Testis (tissue), 3 donors: ENCODE data around the gene LRRC26. TPM values are rescaled to one million over a fixed set of nuclear protein-coding genes. Genes with fewer than 3 reads are reported as not detected.

Experiments used
- DNase-seq: peaks from one replicate; pipeline ENCODE4 v3.0.0-alpha.2; 2019
- H3K27ac ChIP-seq, 2 donors: fragments of 200-600 bp; sonication (generic); one replicate each; pipeline ENCODE4 v1.5.1; 2019
- H3K27me3 ChIP-seq: fragments of 200-600 bp; sonication (generic); one replicate; pipeline ENCODE4 v1.5.1; 2019
- H3K36me3 ChIP-seq: fragments of 200-600 bp; sonication (generic); one replicate; pipeline ENCODE4 v1.5.1; 2017; ENCODE audit warnings: low read depth; ENCODE audit errors: missing control alignments
- H3K4me1 ChIP-seq: fragments of 200-600 bp; sonication (generic); one replicate; pipeline ENCODE4 v1.5.1; 2019
- H3K4me3 ChIP-seq, 2 donors: fragments of 200-600 bp; sonication (generic); one replicate each; pipeline ENCODE4 v1.5.1; 2017 to 2019
- H3K9me3 ChIP-seq: fragments of 200-600 bp; sonication (generic); one replicate; pipeline ENCODE4 v1.5.1; 2017
- POLR2A ChIP-seq: fragments of 450-650 bp; IDR thresholded peaks from one replicate; pipeline ENCODE4 v1.6.1; 2017; ENCODE audit warnings: antibody characterized with exemption, mild to moderate bottlenecking, moderate library complexity
- WGBS, 2 donors: methylation state at CpG; one replicate each; pipeline ENCODE4 v1.1.5; 2018; 5-methylcytosine and 5-hydroxymethylcytosine counted together
- intact Hi-C: fragments of 100-400 bp; cut with DNase I; formaldehyde crosslinking; loops from one replicate; pipeline ENCODE4 v1.15.1; 2023; ENCODE audit warnings: low total_unique reads
- polyA plus RNA-seq: library from polyadenylated mRNA; stranded (reverse); fragments of 350-450 nt; fragmentation: Illumina TruSeq; extraction: RNeasy Lipid Tissue Mini Kit (QIAGEN cat#74804); gene quantifications from one replicate; pipeline ENCODE4 v1.2.3, GENCODE V29; 2014; ENCODE audit warnings: low read depth, low replicate concordance; ENCODE audit not compliant: insufficient read depth
- total RNA-seq, 2 donors: library from RNA; depleted of rRNA; stranded (reverse); fragments of >200 nt; gene quantifications; one replicate each; pipeline ENCODE4 v1.2.3, GENCODE V29; 2016
- TF ChIP-seq, protein P1 (sequence below), 3 experiments: fragments of 450-650 bp in 2 of 3; fragments of 200-600 bp in 1 of 3; sonication (generic) in 1 of 3; IDR thresholded peaks; one replicate each; pipeline ENCODE4 v1.5.1; 2016 to 2019; ENCODE audit warnings: antibody characterized with exemption in 3 of 3, mild to moderate bottlenecking in 2 of 3, moderate library complexity in 1 of 3

Gene LRRC26
- total and polyA plus RNA-seq, 3 donors from 2014 or later = 2.4 to 5.1 TPM; not detected in 1

DNA sequence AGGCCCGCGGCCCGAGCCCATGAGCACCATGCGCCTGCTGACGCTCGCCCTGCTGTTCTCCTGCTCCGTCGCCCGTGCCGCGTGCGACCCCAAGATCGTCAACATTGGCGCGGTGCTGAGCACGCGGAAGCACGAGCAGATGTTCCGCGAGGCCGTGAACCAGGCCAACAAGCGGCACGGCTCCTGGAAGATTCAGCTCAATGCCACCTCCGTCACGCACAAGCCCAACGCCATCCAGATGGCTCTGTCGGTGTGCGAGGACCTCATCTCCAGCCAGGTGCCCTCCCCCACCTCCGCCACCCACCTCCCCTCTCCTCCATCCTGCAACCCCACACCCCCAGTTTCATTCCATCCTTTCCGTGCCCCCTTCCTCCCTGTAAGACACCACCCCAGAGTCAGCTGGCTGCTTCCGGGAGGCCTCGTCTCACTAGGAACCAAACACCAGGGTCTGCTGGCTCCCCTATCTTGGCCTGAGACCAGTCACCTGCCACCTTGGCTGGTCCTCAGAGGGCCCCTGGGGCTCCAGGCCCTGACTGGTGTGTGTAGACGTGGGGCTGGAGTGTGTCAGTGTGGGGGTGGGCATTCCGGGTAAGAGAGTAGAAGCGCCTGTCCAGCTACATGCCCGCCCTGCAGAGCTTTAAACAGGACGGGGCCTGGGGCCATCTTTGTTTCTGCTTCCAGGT lies 30.2 kb downstream of the LRRC26 start:
- Histone ChIP-seq H3K4me3 (no peak overlapping the region), H3K4me1 (no peaks in the 10 kb centered on the region), H3K27me3 (no peaks in the 10 kb centered on the region), H3K27ac (no peak overlapping the region), H3K9me3 (no peaks in the 10 kb centered on the region), H3K36me3 (no peaks in the 10 kb centered on the region)
- intact Hi-C loops = no loop called here
- WGBS, 2 donors = 19 to 42% methylated on average over 6 to 33 of the region's 37 CpGs
- no peak for DNase-seq
- TF ChIP-seq, protein P1, sequence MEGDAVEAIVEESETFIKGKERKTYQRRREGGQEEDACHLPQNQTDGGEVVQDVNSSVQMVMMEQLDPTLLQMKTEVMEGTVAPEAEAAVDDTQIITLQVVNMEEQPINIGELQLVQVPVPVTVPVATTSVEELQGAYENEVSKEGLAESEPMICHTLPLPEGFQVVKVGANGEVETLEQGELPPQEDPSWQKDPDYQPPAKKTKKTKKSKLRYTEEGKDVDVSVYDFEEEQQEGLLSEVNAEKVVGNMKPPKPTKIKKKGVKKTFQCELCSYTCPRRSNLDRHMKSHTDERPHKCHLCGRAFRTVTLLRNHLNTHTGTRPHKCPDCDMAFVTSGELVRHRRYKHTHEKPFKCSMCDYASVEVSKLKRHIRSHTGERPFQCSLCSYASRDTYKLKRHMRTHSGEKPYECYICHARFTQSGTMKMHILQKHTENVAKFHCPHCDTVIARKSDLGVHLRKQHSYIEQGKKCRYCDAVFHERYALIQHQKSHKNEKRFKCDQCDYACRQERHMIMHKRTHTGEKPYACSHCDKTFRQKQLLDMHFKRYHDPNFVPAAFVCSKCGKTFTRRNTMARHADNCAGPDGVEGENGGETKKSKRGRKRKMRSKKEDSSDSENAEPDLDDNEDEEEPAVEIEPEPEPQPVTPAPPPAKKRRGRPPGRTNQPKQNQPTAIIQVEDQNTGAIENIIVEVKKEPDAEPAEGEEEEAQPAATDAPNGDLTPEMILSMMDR (IDR thresholded peaks at IDR 0.05) = no peak
- TF ChIP-seq POLR2A = no peak

DNA sequence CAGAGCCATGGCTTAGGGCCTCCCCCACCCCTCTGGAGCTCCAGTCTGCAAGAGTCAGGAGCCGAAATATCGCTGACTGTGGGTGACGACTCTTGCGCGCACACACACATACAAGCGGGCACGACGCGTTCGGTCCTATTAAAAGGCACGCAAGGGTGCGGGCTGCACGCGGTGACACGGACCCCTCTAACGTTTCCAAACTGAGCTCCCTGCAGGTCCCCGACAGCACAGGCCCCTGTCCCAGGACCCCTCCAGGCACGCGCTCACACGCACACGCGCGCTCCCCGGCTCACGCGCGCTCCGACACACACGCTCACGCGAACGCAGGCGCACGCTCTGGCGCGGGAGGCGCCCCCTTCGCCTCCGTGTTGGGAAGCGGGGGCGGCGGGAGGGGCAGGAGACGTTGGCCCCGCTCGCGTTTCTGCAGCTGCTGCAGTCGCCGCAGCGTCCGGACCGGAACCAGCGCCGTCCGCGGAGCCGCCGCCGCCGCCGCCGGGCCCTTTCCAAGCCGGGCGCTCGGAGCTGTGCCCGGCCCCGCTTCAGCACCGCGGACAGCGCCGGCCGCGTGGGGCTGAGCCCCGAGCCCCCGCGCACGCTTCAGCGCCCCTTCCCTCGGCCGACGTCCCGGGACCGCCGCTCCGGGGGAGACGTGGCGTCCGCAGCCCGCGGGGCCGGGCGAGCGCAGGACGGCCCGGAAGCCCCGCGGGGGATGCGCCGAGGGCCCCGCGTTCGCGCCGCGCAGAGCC lies 31.0 kb downstream of the LRRC26 start, which contains the start of gene GRIN1:
GRIN1 (plus strand) TSS at position 433 of the 746 bp plus-strand sequence. CDS start 333 bp downstream, outside the sequence.
- Histone ChIP-seq H3K4me3 (peak within 1 kb of the TSS; percentile 6 to 23), H3K4me1 (no peaks in the 10 kb centered on the region), H3K9me3 (no peaks in the 10 kb centered on the region), H3K27me3 (no peaks in the 10 kb centered on the region), H3K27ac (no peak within 1 kb of the TSS), H3K36me3 (no peaks in the 10 kb centered on the region)
- intact Hi-C loops = no loop called here
- DNase-seq = no peak
- no peak for TF ChIP-seq POLR2A
- TF ChIP-seq, protein P1 (IDR thresholded peaks at IDR 0.05) = no peak
- 13% methylated on average over 16 of the region's 104 CpGs; no CpG with 5 or more reads in 1 of the 2 donors for WGBS, 2 donors

DNA sequence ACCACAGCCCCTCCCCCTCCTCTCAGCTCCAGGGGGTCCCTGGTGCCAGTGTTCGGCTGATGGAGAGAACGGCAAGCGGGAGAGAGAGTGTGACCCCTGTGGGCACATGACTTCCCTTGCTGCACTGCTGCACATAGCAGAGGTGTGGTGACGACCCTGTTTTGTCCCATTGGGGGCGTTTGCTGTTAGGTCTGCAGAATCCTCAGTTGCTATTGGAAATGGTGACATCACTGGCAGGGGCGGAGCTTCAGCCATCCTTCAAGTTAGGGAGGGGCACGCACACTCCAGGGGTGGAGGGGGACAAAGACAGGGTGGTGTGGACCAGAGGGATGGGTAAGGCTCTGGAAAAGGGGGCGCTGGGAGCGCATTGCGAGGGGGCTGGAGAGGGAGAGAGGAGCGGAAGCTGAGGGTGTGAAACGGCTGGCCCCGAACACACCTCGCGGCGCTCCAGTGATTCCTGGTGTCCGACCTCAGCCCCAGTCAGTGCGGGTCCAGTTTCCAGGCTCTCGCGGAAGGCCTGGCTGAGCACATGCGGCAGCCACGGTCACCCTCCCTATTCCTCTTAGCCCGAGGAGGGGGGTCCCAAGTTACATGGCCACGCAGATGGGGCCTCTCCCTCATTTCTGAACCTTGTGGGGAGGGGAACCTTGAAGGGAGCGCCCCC lies 31.7 kb downstream of the LRRC26 start:
- H3K27ac ChIP-seq = no peak overlapping the region
- WGBS, 2 donors = 2 to 5% methylated on average over 15 to 25 of the region's 25 CpGs
- DNase-seq = no peak
- H3K4me3 ChIP-seq = peak overlapping the region in 1 of 2 donors; percentile 23
- H3K36me3 ChIP-seq = no peaks in the 10 kb centered on the region
- TF ChIP-seq POLR2A = no peak
- TF ChIP-seq, protein P1 (IDR thresholded peaks at IDR 0.05) = no peak
- no peaks in the 10 kb centered on the region for H3K27me3 ChIP-seq
- H3K9me3 ChIP-seq = no peaks in the 10 kb centered on the region
- intact Hi-C loops = no loop called here
- no peaks in the 10 kb centered on the region for H3K4me1 ChIP-seq

DNA sequence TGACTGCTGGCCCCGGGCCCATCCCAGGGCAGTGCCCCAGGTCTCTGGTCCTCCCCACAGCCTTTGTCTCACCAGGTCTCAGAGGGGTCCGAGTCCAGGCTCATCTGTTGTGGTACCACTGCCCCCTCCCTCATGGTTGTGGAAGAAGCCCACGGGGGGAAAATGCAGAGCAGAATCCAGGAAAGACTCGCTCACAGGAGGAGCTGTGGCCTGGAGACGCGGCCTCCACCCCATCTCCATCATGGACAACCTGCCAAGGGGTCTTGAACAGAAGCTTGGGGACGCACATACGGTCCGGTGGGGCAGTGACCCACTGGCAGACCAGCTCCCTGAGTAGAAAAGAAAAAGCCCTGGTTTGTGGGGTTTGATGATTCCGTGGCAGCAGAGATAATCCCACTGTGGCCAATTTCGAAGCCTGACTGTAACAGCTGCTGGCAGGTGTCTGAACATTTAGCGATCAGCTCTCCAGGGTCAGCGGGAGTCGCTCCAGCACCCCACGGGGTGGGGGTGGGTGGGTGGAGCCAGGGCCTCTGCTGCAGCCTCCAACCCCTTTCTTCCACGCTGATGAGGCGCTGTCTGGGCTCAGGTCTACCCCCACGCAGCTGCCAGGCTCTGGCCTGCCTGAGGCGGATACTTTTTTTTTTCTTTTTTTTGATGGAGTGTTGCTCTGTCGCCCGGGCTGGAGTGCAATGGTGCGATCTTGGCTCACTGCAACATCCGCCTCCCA lies 32.8 kb downstream of the LRRC26 start:
- no peak overlapping the region for H3K4me3 ChIP-seq
- no peaks in the 10 kb centered on the region for H3K4me1 ChIP-seq
- intact Hi-C loops = no loop called here
- H3K9me3 ChIP-seq = no peaks in the 10 kb centered on the region
- TF ChIP-seq POLR2A = no peak
- TF ChIP-seq, protein P1 (IDR thresholded peaks at IDR 0.05) = no peak
- no peak overlapping the region for H3K27ac ChIP-seq
- H3K27me3 ChIP-seq = no peaks in the 10 kb centered on the region
- no peaks in the 10 kb centered on the region for H3K36me3 ChIP-seq
- DNase-seq = no peak
- 60 to 83% methylated on average over 10 to 23 of the region's 23 CpGs for WGBS, 2 donors
